OCI-LY3 (cell line): ENCODE measurements around the gene PTPRN2.

Experiments
- H2AFZ ChIP-seq: fragments of 200-600, 300-600 bp; shearing (Covaris generic); 2 replicates; pipeline ENCODE4 v1.6.0; 2014; ENCODE audit warnings: antibody characterized with exemption, low read depth, low read length
- H3K27ac ChIP-seq: fragments of 200-600, 300-600 bp; sonication (generic); 2 replicates; pipeline ENCODE4 v1.5.1; 2014; ENCODE audit warnings: mild to moderate bottlenecking, low read length, moderate library complexity, mixed read lengths
- H3K27me3 ChIP-seq: fragments of 200-600, 300-600 bp; sonication (generic); 2 replicates; pipeline ENCODE4 v1.6.1; 2014; ENCODE audit warnings: low read depth, low read length, mixed read lengths
- H3K36me3 ChIP-seq: fragments of 200-600, 300-600 bp; sonication (generic); replicated peaks from 2 replicates; pipeline ENCODE3; 2014; ENCODE audit warnings: low read depth, low read length, mixed read lengths
- H3K4me1 ChIP-seq: fragments of 300-600, 200-600 bp; sonication (generic); 2 replicates; pipeline ENCODE4 v1.6.1; 2014; ENCODE audit warnings: low read length, mixed read lengths
- H3K4me2 ChIP-seq: fragments of 200-600, 300-600 bp; sonication (generic); 2 replicates; pipeline ENCODE4 v1.6.1; 2014; ENCODE audit warnings: low read length, mixed read lengths
- H3K4me3 ChIP-seq: fragments of 300-600, 200-600 bp; sonication (generic); 2 replicates; pipeline ENCODE4 v1.5.1; 2014; ENCODE audit warnings: antibody characterized with exemption, mild to moderate bottlenecking, low read length, moderate library complexity
- H3K79me2 ChIP-seq: fragments of 300-600, 200-600 bp; shearing (Covaris generic); 2 replicates; pipeline ENCODE4 v1.6.1; 2014; ENCODE audit warnings: mild to moderate bottlenecking, low read length, mixed read lengths
- H3K9ac ChIP-seq: fragments of 300-600, 200-600 bp; shearing (Covaris generic); 2 replicates; pipeline ENCODE4 v1.6.0; 2014; ENCODE audit warnings: mild to moderate bottlenecking, low read length, moderate library complexity
- H3K9me3 ChIP-seq: fragments of 200-600, 300-600 bp; shearing (Covaris generic); 2 replicates; pipeline ENCODE4 v1.6.1; 2014; ENCODE audit warnings: low read length, mixed read lengths; ENCODE audit not compliant: insufficient read depth
- H4K20me1 ChIP-seq: fragments of 200-600, 300-600 bp; sonication (generic); 2 replicates; pipeline ENCODE4 v1.6.1; 2016; ENCODE audit warnings: low read length, mixed read lengths; ENCODE audit not compliant: insufficient read depth
- EZH2phosphoT487 ChIP-seq: fragments of 200-600 bp; shearing (Covaris generic); IDR thresholded peaks from 2 replicates; pipeline ENCODE4 v1.6.1; 2018; ENCODE audit warnings: antibody characterized with exemption, mixed run types, low read depth
- TF ChIP-seq, protein P1 (sequence below): fragments of 200-600, 300-600 bp; sonication (generic); IDR thresholded peaks from 2 replicates; pipeline ENCODE4 v1.5.1; 2014; ENCODE audit warnings: antibody characterized with exemption, low read length, low read depth

Gene PTPRN2

DNA sequence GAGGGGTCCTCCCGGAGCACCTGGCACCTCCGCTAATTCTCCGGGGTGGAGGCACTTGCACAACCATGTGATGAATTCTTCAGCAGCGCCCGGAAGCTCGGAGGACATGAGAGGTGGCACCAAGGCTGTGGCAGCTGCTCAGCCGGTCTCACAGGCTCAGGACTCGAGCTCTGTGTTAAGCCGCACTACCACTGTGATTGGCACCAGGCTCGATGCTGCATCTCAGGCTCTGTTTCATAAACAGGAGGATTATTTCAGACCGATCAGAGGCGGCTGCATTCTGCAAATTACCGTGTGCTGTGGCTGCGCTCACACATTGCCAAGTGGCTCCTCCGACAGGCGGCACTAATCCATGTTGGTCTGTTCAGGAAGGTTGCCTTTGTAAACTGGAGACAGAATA is 755.6 kb downstream of the PTPRN2 start:
- Histone ChIP-seq H2AFZ (no peak overlapping the region), H4K20me1 (no peaks in the 10 kb centered on the region), H3K36me3 (no peaks in the 10 kb centered on the region), H3K4me1 (no peaks in the 10 kb centered on the region), H3K9me3 (no peaks in the 10 kb centered on the region), H3K27me3 (no peaks in the 10 kb centered on the region), H3K4me2 (no peak overlapping the region), H3K9ac (no peak overlapping the region), H3K4me3 (no peak overlapping the region), H3K79me2 (no peaks in the 10 kb centered on the region), H3K27ac (no peak overlapping the region)
- TF ChIP-seq, protein P1, sequence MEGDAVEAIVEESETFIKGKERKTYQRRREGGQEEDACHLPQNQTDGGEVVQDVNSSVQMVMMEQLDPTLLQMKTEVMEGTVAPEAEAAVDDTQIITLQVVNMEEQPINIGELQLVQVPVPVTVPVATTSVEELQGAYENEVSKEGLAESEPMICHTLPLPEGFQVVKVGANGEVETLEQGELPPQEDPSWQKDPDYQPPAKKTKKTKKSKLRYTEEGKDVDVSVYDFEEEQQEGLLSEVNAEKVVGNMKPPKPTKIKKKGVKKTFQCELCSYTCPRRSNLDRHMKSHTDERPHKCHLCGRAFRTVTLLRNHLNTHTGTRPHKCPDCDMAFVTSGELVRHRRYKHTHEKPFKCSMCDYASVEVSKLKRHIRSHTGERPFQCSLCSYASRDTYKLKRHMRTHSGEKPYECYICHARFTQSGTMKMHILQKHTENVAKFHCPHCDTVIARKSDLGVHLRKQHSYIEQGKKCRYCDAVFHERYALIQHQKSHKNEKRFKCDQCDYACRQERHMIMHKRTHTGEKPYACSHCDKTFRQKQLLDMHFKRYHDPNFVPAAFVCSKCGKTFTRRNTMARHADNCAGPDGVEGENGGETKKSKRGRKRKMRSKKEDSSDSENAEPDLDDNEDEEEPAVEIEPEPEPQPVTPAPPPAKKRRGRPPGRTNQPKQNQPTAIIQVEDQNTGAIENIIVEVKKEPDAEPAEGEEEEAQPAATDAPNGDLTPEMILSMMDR, result no peak

DNA sequence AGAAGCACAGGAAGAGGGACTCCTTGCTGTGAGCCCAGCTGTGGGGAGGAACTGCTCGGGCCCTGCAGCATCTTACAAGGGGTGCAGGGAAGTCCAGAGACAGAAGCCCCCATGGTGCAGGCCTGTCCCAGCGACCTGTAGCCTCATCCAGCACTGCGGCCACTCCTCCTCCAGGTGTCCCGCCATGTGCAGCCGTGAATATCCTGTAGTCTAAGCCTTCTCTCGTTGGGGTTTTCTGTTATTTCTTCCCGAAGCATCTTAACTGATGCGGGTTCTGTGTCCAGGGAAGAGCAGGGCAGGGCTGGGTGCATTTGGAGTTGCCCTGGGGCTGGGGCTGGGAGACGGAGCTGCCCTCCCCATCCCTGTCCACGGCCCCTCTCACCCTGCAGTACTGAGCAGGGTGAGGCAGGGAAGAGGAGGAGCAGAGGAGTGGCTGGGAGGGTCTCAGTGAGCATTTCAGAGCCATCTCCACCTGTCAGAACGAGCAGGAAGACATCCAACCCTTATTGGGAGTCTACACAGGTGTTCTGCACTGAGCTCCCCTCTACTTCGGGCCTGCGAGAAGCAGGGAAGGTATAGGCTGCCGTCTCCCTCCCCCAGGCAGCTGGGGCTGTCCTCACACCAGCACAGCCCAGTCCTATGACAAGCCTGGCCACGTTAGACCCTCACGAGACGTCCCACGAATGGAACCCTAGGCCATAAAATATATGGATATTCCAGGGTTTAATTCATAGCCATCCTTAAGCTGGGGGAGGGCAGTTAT is 756.3 kb downstream of the PTPRN2 start:
- no peaks in the 10 kb centered on the region for H3K4me1 ChIP-seq
- no peaks in the 10 kb centered on the region for H3K79me2 ChIP-seq
- H3K9ac ChIP-seq, result no peak overlapping the region
- no peaks in the 10 kb centered on the region for H3K9me3 ChIP-seq
- no peak overlapping the region for H3K4me3 ChIP-seq
- H3K27ac ChIP-seq, result no peak overlapping the region
- H3K27me3 ChIP-seq, result no peaks in the 10 kb centered on the region
- TF ChIP-seq, protein P1, result no peak
- TF ChIP-seq EZH2phosphoT487, result no peak
- H2AFZ ChIP-seq, result no peak overlapping the region
- H3K36me3 ChIP-seq, result no peaks in the 10 kb centered on the region
- H3K4me2 ChIP-seq, result no peak overlapping the region
- no peaks in the 10 kb centered on the region for H4K20me1 ChIP-seq

DNA sequence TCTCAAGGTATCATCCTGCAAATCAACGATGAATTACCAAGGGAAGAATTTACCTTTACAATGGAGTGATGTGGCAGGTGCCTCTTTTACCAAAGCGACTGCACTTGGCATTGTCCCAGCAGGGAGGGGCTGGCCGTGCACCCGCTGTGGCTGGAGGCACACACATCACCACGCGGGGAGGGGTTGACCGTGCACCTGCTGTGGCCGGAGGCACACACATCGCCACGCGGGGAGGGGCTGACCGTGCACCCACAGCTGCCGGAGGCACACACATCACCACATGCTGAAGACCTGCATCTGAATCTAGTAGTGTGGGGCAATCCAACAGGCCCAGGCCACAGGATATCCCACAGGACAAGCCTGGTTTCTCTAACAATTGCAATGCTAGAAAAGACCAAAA is 757.3 kb downstream of the PTPRN2 start:
- H2AFZ ChIP-seq, result no peak overlapping the region
- no peak overlapping the region for H3K9ac ChIP-seq
- H3K79me2 ChIP-seq, result no peaks in the 10 kb centered on the region
- no peaks in the 10 kb centered on the region for H3K27me3 ChIP-seq
- no peak overlapping the region for H3K4me3 ChIP-seq
- H3K27ac ChIP-seq, result no peak overlapping the region
- no peaks in the 10 kb centered on the region for H3K4me1 ChIP-seq
- TF ChIP-seq, protein P1, result no peak
- no peak for TF ChIP-seq EZH2phosphoT487
- H3K4me2 ChIP-seq, result no peak overlapping the region
- no peaks in the 10 kb centered on the region for H3K9me3 ChIP-seq
- no peaks in the 10 kb centered on the region for H3K36me3 ChIP-seq
- no peaks in the 10 kb centered on the region for H4K20me1 ChIP-seq

DNA sequence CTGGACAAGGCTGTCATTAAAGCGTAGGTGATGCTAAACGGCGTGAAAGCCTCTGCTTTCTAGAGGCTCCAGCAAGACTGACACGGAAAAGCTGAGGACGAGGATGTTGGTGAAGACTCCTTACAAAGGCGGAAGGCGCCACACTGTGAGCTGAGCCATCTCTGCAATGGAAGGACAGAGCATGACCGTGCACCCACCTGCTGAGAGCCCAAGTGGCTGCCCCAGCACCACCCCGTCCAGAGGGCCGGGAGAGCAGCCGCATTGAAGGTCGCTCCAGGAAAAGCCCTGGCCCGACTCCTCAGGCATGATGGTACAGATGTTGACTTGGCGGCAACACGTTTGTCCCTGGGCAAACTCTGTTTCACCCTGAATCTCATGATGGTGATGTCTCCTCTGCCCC is 758.1 kb downstream of the PTPRN2 start:
- Histone ChIP-seq H3K4me1 (no peaks in the 10 kb centered on the region), H2AFZ (no peak overlapping the region), H3K9ac (no peak overlapping the region), H3K4me3 (no peak overlapping the region), H3K27ac (no peak overlapping the region), H3K36me3 (no peaks in the 10 kb centered on the region), H4K20me1 (no peaks in the 10 kb centered on the region), H3K27me3 (no peaks in the 10 kb centered on the region), H3K4me2 (no peak overlapping the region), H3K79me2 (no peaks in the 10 kb centered on the region), H3K9me3 (no peaks in the 10 kb centered on the region)
- TF ChIP-seq, protein P1, result no peak
- no peak for TF ChIP-seq EZH2phosphoT487
